Endodermal cell (in vitro differentiated cells): ENCODE measurements around the gene AP3D1. TPM values are rescaled to one million over a fixed set of nuclear protein-coding genes. Genes with fewer than 3 reads are reported as not detected.

Experiments
- DNase-seq: peaks from one replicate; pipeline ENCODE4 v3.0.0-alpha.2; 2017
- H3K27ac ChIP-seq: 2 replicates; pipeline ENCODE4 v1.5.1; 2013; ENCODE audit warnings: mild to moderate bottlenecking, low read depth, low read length, moderate library complexity
- H3K27me3 ChIP-seq: 2 replicates; pipeline ENCODE4 v1.6.1; 2013; ENCODE audit warnings: mild to moderate bottlenecking, low read length, moderate library complexity; ENCODE audit not compliant: insufficient read depth, control insufficient read depth, poor library complexity, severe bottlenecking
- H3K36me3 ChIP-seq: 2 replicates; pipeline ENCODE4 v1.7.0; 2013; ENCODE audit warnings: mild to moderate bottlenecking, low read length, moderate library complexity; ENCODE audit not compliant: control insufficient read depth, insufficient read depth
- H3K4me1 ChIP-seq: one replicate; pipeline ENCODE4 v1.7.0; 2013; ENCODE audit warnings: low read length; ENCODE audit not compliant: control insufficient read depth, insufficient read depth
- H3K4me3 ChIP-seq: 2 replicates; pipeline ENCODE4 v1.5.1; 2013; ENCODE audit warnings: mild to moderate bottlenecking, low read length, moderate library complexity
- H3K9ac ChIP-seq: 2 replicates; pipeline ENCODE4 v1.6.1; 2013; ENCODE audit warnings: mild to moderate bottlenecking, low read length, moderate library complexity; ENCODE audit not compliant: poor library complexity, severe bottlenecking; ENCODE audit errors: extremely low read depth
- H3K9me3 ChIP-seq: 2 replicates; pipeline ENCODE4 v1.6.1; 2013; ENCODE audit warnings: mild to moderate bottlenecking, low read length, moderate library complexity; ENCODE audit not compliant: control insufficient read depth
- H3K27ac Mint-ChIP-seq: 2 replicates; pipeline ENCODE4 v1.8.0; 2020; ENCODE audit warnings: mixed read lengths
- H3K27me3 Mint-ChIP-seq: 2 replicates; pipeline ENCODE4 v1.8.0; 2021; ENCODE audit warnings: mild to moderate bottlenecking, mixed read lengths; ENCODE audit not compliant: insufficient read depth
- H3K36me3 Mint-ChIP-seq: 2 replicates; pipeline ENCODE4 v1.8.0; 2020; ENCODE audit warnings: low read depth, mixed read lengths
- H3K4me1 Mint-ChIP-seq: 2 replicates; pipeline ENCODE4 v1.8.0; 2020; ENCODE audit warnings: mixed read lengths
- H3K4me3 Mint-ChIP-seq: 2 replicates; pipeline ENCODE4 v1.8.0; 2020; ENCODE audit warnings: mild to moderate bottlenecking, moderate library complexity, mixed read lengths
- H3K9me3 Mint-ChIP-seq: 2 replicates; pipeline ENCODE4 v1.8.0; 2020; ENCODE audit warnings: mild to moderate bottlenecking, mixed read lengths
- CTCF ChIP-seq: fragments of 200-600 bp; sonication (generic); conservative IDR thresholded peaks from 2 replicates; pipeline ENCODE4 v1.5.0; 2021; ENCODE audit warnings: antibody characterized with exemption, mild to moderate bottlenecking
- WGBS, 2 experiments: methylation state at CpG; one replicate each; pipeline versions ENCODE4 v1.1.5 to v1.1.7; 2013; ENCODE audit warnings: missing lambda C conversion rate in 2 of 2, mixed read lengths in 1 of 2; ENCODE audit not compliant: insufficient coverage in 1 of 2, insufficient read length in 1 of 2; 5-methylcytosine and 5-hydroxymethylcytosine counted together
- total RNA-seq, 2 donors: library from RNA; stranded (reverse); fragmentation: NEBNext Ultra II Directional in 1 of 2; extraction: Animal tissue kit (Norgen Biotek cat#: 25700) in 1 of 2; gene quantifications; 2 replicates in 1 of 2; 3 replicates in 1 of 2; pipeline ENCODE4 v1.2.1, GENCODE V29; 2021

AP3D1 gene
- total RNA-seq, 2 donors from 2014 or later = 162 to 181 TPM

DNA sequence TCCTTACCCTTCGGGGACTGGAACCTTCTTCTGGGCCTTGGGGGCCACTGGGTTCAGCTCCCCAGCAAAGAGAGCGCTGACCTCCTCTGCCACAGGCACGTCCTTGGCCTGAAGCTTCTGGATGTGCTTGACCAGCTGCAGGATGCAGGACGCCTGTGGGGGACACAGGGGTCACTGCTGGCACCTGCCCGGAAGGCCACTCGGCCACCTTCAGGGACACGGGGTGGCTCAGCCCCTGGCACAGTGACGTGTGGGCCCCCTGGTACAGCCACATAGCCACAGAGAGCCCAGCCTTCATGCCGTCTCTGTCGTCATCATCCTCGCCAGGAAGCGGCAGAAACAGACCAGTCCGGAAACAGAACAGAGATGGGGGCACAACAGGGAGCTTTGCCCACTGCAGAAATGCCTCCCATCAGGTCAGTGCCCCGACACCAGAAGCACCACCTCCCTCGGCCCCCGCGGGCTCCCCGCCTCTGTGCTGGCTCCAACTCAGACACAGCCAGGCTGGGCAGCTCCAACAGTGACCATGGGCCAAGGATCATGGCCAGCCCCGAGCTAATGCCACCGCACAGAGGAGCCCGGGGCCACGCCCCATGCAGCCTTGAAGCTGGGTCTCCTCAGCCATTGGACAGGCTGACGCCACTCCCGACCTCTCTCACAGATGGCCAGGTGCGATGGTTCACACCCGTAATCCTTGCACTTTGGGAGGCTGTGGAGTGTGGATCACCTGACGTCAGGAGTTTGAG, 34.0 kb downstream of the AP3D1 start:
- DNase-seq = no peak
- no peak overlapping the region for H3K27ac Mint-ChIP-seq
- Histone ChIP-seq H3K36me3 (peaks cover 62% of the 10 kb centered on the region), H3K9me3 (no peaks in the 10 kb centered on the region), H3K27ac (no peak overlapping the region), H3K4me3 (no peak overlapping the region), H3K4me1 (no peaks in the 10 kb centered on the region), H3K9ac (no peak overlapping the region), H3K27me3 (no peaks in the 10 kb centered on the region)
- TF ChIP-seq CTCF = no peak
- H3K9me3 Mint-ChIP-seq = no peaks in the 10 kb centered on the region
- WGBS, 2 experiments = 95 to 99% methylated on average over 21 to 27 of the region's 27 CpGs
- H3K27me3 Mint-ChIP-seq = no peaks in the 10 kb centered on the region
- H3K4me3 Mint-ChIP-seq = no peak overlapping the region
- peaks cover 68% of the 10 kb centered on the region for H3K36me3 Mint-ChIP-seq
- no peaks in the 10 kb centered on the region for H3K4me1 Mint-ChIP-seq

DNA sequence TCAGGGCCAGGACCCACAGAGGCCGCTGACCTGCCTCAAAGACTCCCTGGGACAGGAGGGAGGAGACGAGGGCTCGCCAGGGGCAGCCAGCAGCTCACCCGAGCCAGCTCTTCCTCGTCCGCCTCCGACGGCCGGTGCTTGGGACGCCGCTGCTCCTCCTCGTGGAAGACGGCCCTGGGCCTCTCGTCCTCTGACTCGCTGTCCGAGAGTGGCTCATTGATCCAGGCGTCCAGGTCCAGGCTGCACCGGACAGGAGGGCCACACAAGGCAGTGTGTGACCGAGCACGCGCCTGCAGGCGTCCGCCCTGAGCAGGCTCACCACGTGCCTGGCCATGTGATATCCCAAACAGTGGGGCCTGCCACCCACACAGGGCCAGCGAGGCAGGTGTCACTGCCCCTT, 34.9 kb downstream of the AP3D1 start:
- H3K27ac ChIP-seq = no peak overlapping the region
- DNase-seq = no peak
- no peak for TF ChIP-seq CTCF
- no peak overlapping the region for H3K9ac ChIP-seq
- 94 to 97% methylated on average over 24 to 25 of the region's 25 CpGs for WGBS, 2 experiments
- H3K4me3 Mint-ChIP-seq = no peak overlapping the region
- no peaks in the 10 kb centered on the region for H3K9me3 Mint-ChIP-seq
- no peaks in the 10 kb centered on the region for H3K9me3 ChIP-seq
- H3K4me1 Mint-ChIP-seq = no peaks in the 10 kb centered on the region
- no peaks in the 10 kb centered on the region for H3K27me3 ChIP-seq
- no peak overlapping the region for H3K4me3 ChIP-seq
- no peaks in the 10 kb centered on the region for H3K4me1 ChIP-seq
- H3K36me3 ChIP-seq = peaks cover 61% of the 10 kb centered on the region
- no peaks in the 10 kb centered on the region for H3K27me3 Mint-ChIP-seq
- H3K36me3 Mint-ChIP-seq = peaks cover 67% of the 10 kb centered on the region
- H3K27ac Mint-ChIP-seq = no peak overlapping the region

DNA sequence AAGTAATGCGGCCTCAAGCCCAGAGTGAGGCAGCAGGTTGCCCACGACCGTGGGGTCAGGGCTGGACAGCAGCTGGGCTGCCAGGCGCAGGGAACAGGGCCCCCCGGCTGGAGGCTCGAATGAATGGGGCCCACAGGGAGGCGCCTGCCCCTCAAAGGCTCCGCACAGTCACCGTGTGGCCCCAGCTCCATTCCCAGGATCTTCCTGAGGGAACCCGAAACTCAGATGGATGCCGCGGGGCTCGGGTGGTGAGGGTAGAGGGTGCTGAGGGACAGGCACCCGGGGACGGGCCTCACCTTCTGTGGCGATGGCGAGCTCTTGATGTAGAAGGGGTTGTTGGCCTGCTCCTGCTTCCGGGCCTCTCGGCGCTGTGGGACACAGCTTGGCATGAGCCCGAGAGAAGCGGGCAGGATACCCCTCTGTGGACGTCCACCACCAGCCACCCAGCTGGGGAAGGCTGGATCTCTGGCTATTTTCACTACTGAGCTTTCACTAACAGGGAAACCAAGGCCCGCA, 35.4 kb downstream of the AP3D1 start:
- no peak for TF ChIP-seq CTCF
- H3K4me1 ChIP-seq = no peaks in the 10 kb centered on the region
- H3K9me3 ChIP-seq = no peaks in the 10 kb centered on the region
- Mint-ChIP-seq H3K4me3 (no peak overlapping the region), H3K27me3 (no peaks in the 10 kb centered on the region), H3K9me3 (no peaks in the 10 kb centered on the region), H3K27ac (no peak overlapping the region), H3K36me3 (peaks cover 64% of the 10 kb centered on the region), H3K4me1 (no peaks in the 10 kb centered on the region)
- no peak overlapping the region for H3K9ac ChIP-seq
- no peak overlapping the region for H3K27ac ChIP-seq
- H3K4me3 ChIP-seq = no peak overlapping the region
- H3K36me3 ChIP-seq = peaks cover 59% of the 10 kb centered on the region
- WGBS, 2 experiments = 96 to 97% methylated on average over 17 to 24 of the region's 24 CpGs
- H3K27me3 ChIP-seq = no peaks in the 10 kb centered on the region
- no peak for DNase-seq
